Right renal pelvis (tissue), 4 donors: ENCODE results near the gene ETF1. TPM values are rescaled to one million over a fixed set of nuclear protein-coding genes. Genes with fewer than 3 reads are reported as not detected.
A peak's percentile ranks its signal among the peaks of the same experiment; 100 is the strongest.

Source experiments
- DNase-seq, 4 donors: peaks; one replicate each; pipeline ENCODE4 v3.0.0-alpha.2; 2013; ENCODE audit warnings: low read depth in 4 of 4, low spot score in 3 of 4, missing footprints in 1 of 4
- polyA plus RNA-seq, 4 donors: library from polyadenylated mRNA; unstranded; fragments of 120-200 nt; gene quantifications; one replicate each; pipeline ENCODE4 v1.2.1, GENCODE V29; 2013; ENCODE audit not compliant: insufficient read length in 4 of 4

Gene ETF1
- polyA plus RNA-seq, 4 donors: 69.4 to 84.3 (median 77.9) TPM

- peak; percentile 87 to 92 (median 90) for DNase-seq
These were observed 77.5 kb downstream of the ETF1 start, which contains the start of gene EGR1 for GRCh38 chr5:138465261-138466124. EGR1 (plus strand) TSS chr5:138465479; CDS start chr5:138465762, 283 bp downstream.

- DNase-seq: peak; percentile 98 to 99 (median 99)
These were observed 78.4 kb downstream of the ETF1 start for GRCh38 chr5:138464388-138465260.

- DNase-seq: peak; percentile 94 to 97 (median 94)
These were observed 79.0 kb downstream of the ETF1 start for GRCh38 chr5:138464008-138464387.

GRCh38 chr5:138463419-138464007 lies 79.5 kb downstream of the ETF1 start:
- peak in 1 of 4 donors; percentile 68 for DNase-seq

- DNase-seq: no peak
These were observed 81.5 kb downstream of the ETF1 start for GRCh38 chr5:138461343-138462125.

GRCh38 chr5:138460032-138460693 lies 82.9 kb downstream of the ETF1 start:
- DNase-seq: no peak

- no peak for DNase-seq
These were observed 83.6 kb downstream of the ETF1 start for GRCh38 chr5:138459311-138459933.

GRCh38 chr5:138458856-138459255 lies 84.2 kb downstream of the ETF1 start:
- no peak for DNase-seq

GRCh38 chr5:138458384-138458783 lies 84.7 kb downstream of the ETF1 start:
- DNase-seq: no peak

GRCh38 chr5:138457531-138458275 lies 85.3 kb downstream of the ETF1 start:
- no peak for DNase-seq

Other genes starting within 250 kb of the ETF1 start
- 1 to 10 TPM; 6.7 to 7.6 (median 7.1) TPM for gene CDC25C, start 211.4 kb downstream of the ETF1 start, polyA plus RNA-seq
- 10 to 100 TPM; 31.0 to 33.1 (median 31.7) TPM for gene FAM53C, start 205.0 kb downstream of the ETF1 start, polyA plus RNA-seq
- gene KDM3B, start 190.6 kb downstream of the ETF1 start, polyA plus RNA-seq: 10 to 100 TPM; 88.8 to 95.8 (median 94.0) TPM
- gene REEP2, start 104.2 kb downstream of the ETF1 start, polyA plus RNA-seq: 10 to 100 TPM in 2 of 4 donors, 1 to 10 TPM in 2; 7.7 to 12.9 (median 10.2) TPM
- 100 to 1,000 TPM in 2 of 4 donors, 10 to 100 TPM in 2; 27.2 to 420 (median 157) TPM for gene EGR1, start 77.8 kb downstream of the ETF1 start, polyA plus RNA-seq
- gene HSPA9, start 32.2 kb upstream of the ETF1 start, polyA plus RNA-seq: 100 to 1,000 TPM; 302 to 349 (median 343) TPM
- gene CTNNA1, start 210.2 kb upstream of the ETF1 start, polyA plus RNA-seq: 100 to 1,000 TPM; 368 to 439 (median 406) TPM